ENCODE results near the gene KCNG4. TPM values are rescaled to one million over a fixed set of nuclear protein-coding genes. Genes with fewer than 3 reads are reported as not detected.

KCNG4 gene
- total and polyA plus RNA-seq, 2 experiments from 2014 or later: 0.07 TPM; not detected in 1

DNA sequence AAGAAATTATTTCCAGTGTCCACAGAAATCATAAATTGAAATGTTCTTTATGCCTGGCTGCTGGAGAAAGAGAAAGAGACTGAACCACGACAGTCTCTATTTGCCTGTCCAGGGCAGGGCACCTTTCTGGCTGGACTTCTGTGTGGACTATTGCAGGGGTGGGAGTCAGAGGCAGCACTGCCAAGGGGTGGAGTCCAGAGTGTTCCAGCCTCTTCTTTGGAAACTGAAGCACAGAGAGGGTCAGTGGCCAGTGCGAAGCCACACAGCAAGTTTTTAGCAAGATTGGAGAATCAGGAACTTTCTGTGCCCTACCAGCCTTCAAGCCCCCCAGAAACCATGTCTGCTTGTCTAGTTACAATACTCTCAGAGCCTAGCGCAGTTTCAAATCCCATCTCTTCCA, 15.3 kb downstream of the KCNG4 start:
- Histone ChIP-seq H3K4me1 (ENCODE audit: insufficient read depth) (peaks cover 4% of the 10 kb centered on the region), H3K4me2 (no peak overlapping the region), H4K20me1 (replicated peaks; ENCODE audit: insufficient read depth) (no peaks in the 10 kb centered on the region), H3K4me3 (no peak overlapping the region), H3K79me2 (replicated peaks; ENCODE audit: insufficient read depth) (no peaks in the 10 kb centered on the region), H2AFZ (no peak overlapping the region), H3F3A (replicated peaks; ENCODE audit: low read depth) (no peaks in the 10 kb centered on the region), H3K27ac (ENCODE audit: low read depth) (no peak overlapping the region), H3K9me2 (ENCODE audit: insufficient read depth) (no peaks in the 10 kb centered on the region), H3K27me3 (ENCODE audit: insufficient read depth) (no peaks in the 10 kb centered on the region), H3K36me3 (ENCODE audit: insufficient read depth) (no peaks in the 10 kb centered on the region)
- Mint-ChIP-seq H3K4me3 (no peak overlapping the region), H3K36me3 (ENCODE audit: low read depth) (peaks cover 2% of the 10 kb centered on the region; the same call in 1 of the 3 replicates), H3K27ac (no peak overlapping the region), H3K9me3 (no peaks in the 10 kb centered on the region; the same call in 2 of the 3 replicates), H3K27me3 (ENCODE audit: insufficient read depth, low read depth, poor library complexity) (peaks cover 10% of the 10 kb centered on the region), H3K4me1 (peaks cover 11% of the 10 kb centered on the region)
- no peak for TF ChIP-seq STAT1 (IDR thresholded peaks at IDR 0.05; ENCODE audit: unreplicated experiment)
- no peak for ATAC-seq
- no peak for DNase-seq (ENCODE audit: low spot score)

DNA sequence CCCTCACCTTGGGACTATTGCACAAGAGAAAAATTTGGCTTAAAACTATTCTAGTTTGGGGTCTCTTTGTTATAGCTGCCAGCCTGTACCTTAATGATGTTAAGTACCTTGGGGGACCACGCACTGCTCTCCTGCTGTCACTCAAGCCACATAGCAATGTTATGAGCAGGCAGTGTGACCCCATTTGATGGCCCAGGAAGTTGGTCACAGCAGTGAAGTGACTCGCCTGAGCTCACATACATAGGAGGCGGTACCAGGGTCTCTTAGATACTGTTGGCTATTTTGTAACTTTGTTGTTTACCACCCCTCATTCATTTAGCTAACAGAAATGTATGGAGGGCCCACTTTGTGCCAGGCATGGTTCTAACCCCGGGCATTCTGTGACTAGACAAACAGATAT, 16.4 kb downstream of the KCNG4 start:
- Histone ChIP-seq H3K79me2 (replicated peaks; ENCODE audit: insufficient read depth) (no peaks in the 10 kb centered on the region), H3K36me3 (ENCODE audit: insufficient read depth) (no peaks in the 10 kb centered on the region), H3K4me3 (no peak overlapping the region), H3K4me2 (no peak overlapping the region), H3K27ac (ENCODE audit: low read depth) (no peak overlapping the region), H3K27me3 (ENCODE audit: insufficient read depth) (no peaks in the 10 kb centered on the region), H4K20me1 (replicated peaks; ENCODE audit: insufficient read depth) (no peaks in the 10 kb centered on the region), H2AFZ (no peak overlapping the region), H3F3A (replicated peaks; ENCODE audit: low read depth) (no peaks in the 10 kb centered on the region), H3K9me2 (ENCODE audit: insufficient read depth) (no peaks in the 10 kb centered on the region), H3K4me1 (ENCODE audit: insufficient read depth) (peaks cover 4% of the 10 kb centered on the region; the same call in 1 of the 2 replicates)
- TF ChIP-seq JUNB (IDR thresholded peaks at IDR 0.05; ENCODE audit: unreplicated experiment): no peak
- TF ChIP-seq, protein P1, sequence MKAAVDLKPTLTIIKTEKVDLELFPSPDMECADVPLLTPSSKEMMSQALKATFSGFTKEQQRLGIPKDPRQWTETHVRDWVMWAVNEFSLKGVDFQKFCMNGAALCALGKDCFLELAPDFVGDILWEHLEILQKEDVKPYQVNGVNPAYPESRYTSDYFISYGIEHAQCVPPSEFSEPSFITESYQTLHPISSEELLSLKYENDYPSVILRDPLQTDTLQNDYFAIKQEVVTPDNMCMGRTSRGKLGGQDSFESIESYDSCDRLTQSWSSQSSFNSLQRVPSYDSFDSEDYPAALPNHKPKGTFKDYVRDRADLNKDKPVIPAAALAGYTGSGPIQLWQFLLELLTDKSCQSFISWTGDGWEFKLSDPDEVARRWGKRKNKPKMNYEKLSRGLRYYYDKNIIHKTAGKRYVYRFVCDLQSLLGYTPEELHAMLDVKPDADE (IDR thresholded peaks at IDR 0.05): no peak
- TF ChIP-seq NANOG (IDR thresholded peaks at IDR 0.05; ENCODE audit: borderline replicate concordance): no peak
- TF ChIP-seq EZH2phosphoT487 (IDR thresholded peaks at IDR 0.05; ENCODE audit: unreplicated experiment): no peak
- TF ChIP-seq STAT1 (IDR thresholded peaks at IDR 0.05; ENCODE audit: unreplicated experiment): no peak
- TF ChIP-seq, protein P2, sequence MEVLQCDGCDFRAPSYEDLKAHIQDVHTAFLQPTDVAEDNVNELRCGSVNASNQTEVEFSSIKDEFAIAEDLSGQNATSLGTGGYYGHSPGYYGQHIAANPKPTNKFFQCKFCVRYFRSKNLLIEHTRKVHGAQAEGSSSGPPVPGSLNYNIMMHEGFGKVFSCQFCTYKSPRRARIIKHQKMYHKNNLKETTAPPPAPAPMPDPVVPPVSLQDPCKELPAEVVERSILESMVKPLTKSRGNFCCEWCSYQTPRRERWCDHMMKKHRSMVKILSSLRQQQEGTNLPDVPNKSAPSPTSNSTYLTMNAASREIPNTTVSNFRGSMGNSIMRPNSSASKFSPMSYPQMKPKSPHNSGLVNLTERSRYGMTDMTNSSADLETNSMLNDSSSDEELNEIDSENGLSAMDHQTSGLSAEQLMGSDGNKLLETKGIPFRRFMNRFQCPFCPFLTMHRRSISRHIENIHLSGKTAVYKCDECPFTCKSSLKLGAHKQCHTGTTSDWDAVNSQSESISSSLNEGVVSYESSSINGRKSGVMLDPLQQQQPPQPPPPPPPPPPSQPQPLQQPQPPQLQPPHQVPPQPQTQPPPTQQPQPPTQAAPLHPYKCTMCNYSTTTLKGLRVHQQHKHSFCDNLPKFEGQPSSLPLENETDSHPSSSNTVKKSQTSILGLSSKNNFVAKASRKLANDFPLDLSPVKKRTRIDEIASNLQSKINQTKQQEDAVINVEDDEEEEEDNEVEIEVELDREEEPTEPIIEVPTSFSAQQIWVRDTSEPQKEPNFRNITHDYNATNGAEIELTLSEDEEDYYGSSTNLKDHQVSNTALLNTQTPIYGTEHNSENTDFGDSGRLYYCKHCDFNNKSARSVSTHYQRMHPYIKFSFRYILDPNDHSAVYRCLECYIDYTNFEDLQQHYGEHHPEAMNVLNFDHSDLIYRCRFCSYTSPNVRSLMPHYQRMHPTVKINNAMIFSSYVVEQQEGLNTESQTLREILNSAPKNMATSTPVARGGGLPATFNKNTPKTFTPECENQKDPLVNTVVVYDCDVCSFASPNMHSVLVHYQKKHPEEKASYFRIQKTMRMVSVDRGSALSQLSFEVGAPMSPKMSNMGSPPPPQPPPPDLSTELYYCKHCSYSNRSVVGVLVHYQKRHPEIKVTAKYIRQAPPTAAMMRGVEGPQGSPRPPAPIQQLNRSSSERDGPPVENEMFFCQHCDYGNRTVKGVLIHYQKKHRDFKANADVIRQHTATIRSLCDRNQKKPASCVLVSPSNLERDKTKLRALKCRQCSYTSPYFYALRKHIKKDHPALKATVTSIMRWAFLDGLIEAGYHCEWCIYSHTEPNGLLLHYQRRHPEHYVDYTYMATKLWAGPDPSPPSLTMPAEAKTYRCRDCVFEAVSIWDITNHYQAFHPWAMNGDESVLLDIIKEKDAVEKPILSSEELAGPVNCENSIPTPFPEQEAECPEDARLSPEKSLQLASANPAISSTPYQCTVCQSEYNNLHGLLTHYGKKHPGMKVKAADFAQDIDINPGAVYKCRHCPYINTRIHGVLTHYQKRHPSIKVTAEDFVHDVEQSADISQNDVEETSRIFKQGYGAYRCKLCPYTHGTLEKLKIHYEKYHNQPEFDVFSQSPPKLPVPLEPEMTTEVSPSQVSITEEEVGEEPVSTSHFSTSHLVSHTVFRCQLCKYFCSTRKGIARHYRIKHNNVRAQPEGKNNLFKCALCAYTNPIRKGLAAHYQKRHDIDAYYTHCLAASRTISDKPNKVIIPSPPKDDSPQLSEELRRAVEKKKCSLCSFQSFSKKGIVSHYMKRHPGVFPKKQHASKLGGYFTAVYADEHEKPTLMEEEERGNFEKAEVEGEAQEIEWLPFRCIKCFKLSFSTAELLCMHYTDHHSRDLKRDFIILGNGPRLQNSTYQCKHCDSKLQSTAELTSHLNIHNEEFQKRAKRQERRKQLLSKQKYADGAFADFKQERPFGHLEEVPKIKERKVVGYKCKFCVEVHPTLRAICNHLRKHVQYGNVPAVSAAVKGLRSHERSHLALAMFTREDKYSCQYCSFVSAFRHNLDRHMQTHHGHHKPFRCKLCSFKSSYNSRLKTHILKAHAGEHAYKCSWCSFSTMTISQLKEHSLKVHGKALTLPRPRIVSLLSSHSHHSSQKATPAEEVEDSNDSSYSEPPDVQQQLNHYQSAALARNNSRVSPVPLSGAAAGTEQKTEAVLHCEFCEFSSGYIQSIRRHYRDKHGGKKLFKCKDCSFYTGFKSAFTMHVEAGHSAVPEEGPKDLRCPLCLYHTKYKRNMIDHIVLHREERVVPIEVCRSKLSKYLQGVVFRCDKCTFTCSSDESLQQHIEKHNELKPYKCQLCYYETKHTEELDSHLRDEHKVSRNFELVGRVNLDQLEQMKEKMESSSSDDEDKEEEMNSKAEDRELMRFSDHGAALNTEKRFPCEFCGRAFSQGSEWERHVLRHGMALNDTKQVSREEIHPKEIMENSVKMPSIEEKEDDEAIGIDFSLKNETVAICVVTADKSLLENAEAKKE (CRISPR knock-in tag; IDR thresholded peaks at IDR 0.05): no peak
- no peak for TF ChIP-seq ZNF114 (CRISPR knock-in tag; IDR thresholded peaks at IDR 0.05)
- TF ChIP-seq POLR2AphosphoS5 (IDR thresholded peaks at IDR 0.05; ENCODE audit: low read depth): no peak
- no peak for TF ChIP-seq EZH2 (IDR thresholded peaks at IDR 0.05; ENCODE audit: low read depth, unreplicated experiment)
- Mint-ChIP-seq H3K27ac (no peak overlapping the region), H3K27me3 (ENCODE audit: insufficient read depth, low read depth, poor library complexity) (peaks cover 17% of the 10 kb centered on the region), H3K9me3 (no peaks in the 10 kb centered on the region; the same call in 2 of the 3 replicates), H3K4me1 (peaks cover 14% of the 10 kb centered on the region), H3K36me3 (ENCODE audit: low read depth) (peaks cover 2% of the 10 kb centered on the region; the same call in 1 of the 3 replicates), H3K4me3 (no peak overlapping the region)
- ATAC-seq: no peak
- DNase-seq (ENCODE audit: low spot score): no peak

Measured in GM23338 (cell line).